K562 treated with DMSO at 1 percent for 48 hours (cell line): ENCODE data around the gene ATP5MK. TPM values are rescaled to one million over a fixed set of nuclear protein-coding genes. Genes with fewer than 3 reads are reported as not detected.

Experiments
- total RNA-seq: library from RNA; unstranded; fragments of 300-600 nt; gene quantifications from 2 replicates; pipeline ENCODE4 v1.2.3, GENCODE V29; 2022; ENCODE audit warnings: low replicate concordance; ENCODE audit errors: extremely low read depth

The ATP5MK gene
- total RNA-seq = not detected in 2 replicates

GRCh38 chr10:103396067-103396788 is at the start of gene ATP5MK, which contains the start of gene PDCD11:
TSS of gene ATP5MK (minus strand) at chr10:103396475. CDS start at chr10:103392457, 4,018 bp downstream.
TSS of gene PDCD11 (plus strand) at chr10:103396626. CDS start at chr10:103398427, 1,801 bp downstream.

GRCh38 chr10:103367782-103368518 is 28.3 kb downstream of the ATP5MK start, which contains the start of gene TAF5:
TSS of gene TAF5 (plus strand) at chr10:103367976. CDS start at chr10:103367990, 14 bp downstream.

GRCh38 chr10:103350517-103351260 is 45.6 kb downstream of the ATP5MK start, which contains the start of gene PCGF6:
TSS of gene PCGF6 (minus strand) at chr10:103351140. CDS start at chr10:103351066, 74 bp downstream.

Other genes starting within 250 kb of the ATP5MK start
- gene NT5C2, start 203.2 kb downstream of the ATP5MK start, total RNA-seq = not detected in 2 replicates
- gene RPEL1, start 150.6 kb downstream of the ATP5MK start, total RNA-seq = not detected in 2 replicates
- not detected in 2 replicates for gene INA, start 119.3 kb downstream of the ATP5MK start, total RNA-seq
- gene PCGF6, start 45.3 kb downstream of the ATP5MK start, total RNA-seq = not detected in 2 replicates
- not detected in 2 replicates for gene TAF5, start 28.5 kb downstream of the ATP5MK start, total RNA-seq
- not detected in 2 replicates for gene PDCD11, start 151 bp upstream of the ATP5MK start, total RNA-seq
- not detected in 2 replicates for gene CALHM2, start 55.9 kb upstream of the ATP5MK start, total RNA-seq
- gene CALHM1, start 62.4 kb upstream of the ATP5MK start, total RNA-seq = not detected in 2 replicates
- not detected in 2 replicates for gene CALHM3, start 82.8 kb upstream of the ATP5MK start, total RNA-seq
- not detected in 2 replicates for gene NEURL1, start 97.2 kb upstream of the ATP5MK start, total RNA-seq